ENCODE measurements around the gene GDF2. TPM values are rescaled to one million over a fixed set of nuclear protein-coding genes. Genes with fewer than 3 reads are reported as not detected.

The GDF2 gene
- total and polyA plus RNA-seq, 10 of the 15 experiments (the other 5 are each of a cell fraction or from before 2014, with no cell fraction given), result not detected

GRCh38 chr10:47300429-47300931 is 21.8 kb upstream of the GDF2 start:
- Histone ChIP-seq H3K27ac (ENCODE audit: control insufficient read depth, insufficient read depth) (no peak overlapping the region), H3K4me2 (ENCODE audit: control insufficient read depth, insufficient read depth) (no peak overlapping the region), H3K4me1 (ENCODE audit: control insufficient read depth, insufficient read depth, low read length) (no peaks in the 10 kb centered on the region), H3K4me3 (no peak overlapping the region), H2AFZ (ENCODE audit: control insufficient read depth, low read depth, low read length) (no peak overlapping the region), H4K20me1 (ENCODE audit: control insufficient read depth, insufficient read depth) (no peaks in the 10 kb centered on the region), H3K9ac (ENCODE audit: control insufficient read depth, insufficient read depth, low read length) (no peak overlapping the region), H3K79me2 (ENCODE audit: control insufficient read depth, insufficient read depth, low read length) (no peaks in the 10 kb centered on the region), H3K27me3 (replicated peaks in 1 of 2; ENCODE audit: control insufficient read depth in 2 of 2, insufficient read depth in 2 of 2, low read length in 1 of 2) (peaks cover 3 to 9% of the 10 kb centered on the region in 2 experiments; a peak in 3 of 4 replicates), H3K36me3 (ENCODE audit: control insufficient read depth in 2 of 2, insufficient read depth in 2 of 2, low read length in 1 of 2) (no peaks in the 10 kb centered on the region), H3K9me3 (replicated peaks; ENCODE audit: control insufficient read depth, insufficient read depth, low read length) (no peaks in the 10 kb centered on the region)
- WGBS (ENCODE audit: insufficient coverage, insufficient replicate concordance, low lambda C conversion rate, missing lambda C conversion rate), result 33% methylated on average over 49 of the region's 57 CpGs
- BruUV-seq (replicated peaks), result no TSS peak
- CTCF ChIA-PET, result no interaction called here
- SMC1A ChIA-PET (ENCODE audit: uncharacterized antibody, unreplicated experiment), result no interaction called here
- ATAC-seq (no peak), FAIRE-seq (no peak), DNase-seq (ENCODE audit: low read depth, low spot score) (no peak)
- POLR2A ChIA-PET, result no interaction called here
- in situ Hi-C loops (cut with MboI), result no loop called here
- no peak for TF ChIP-seq RAD51 (IDR thresholded peaks at IDR 0.05)
- intact Hi-C loops (cut with micrococcal nuclease; ENCODE audit: unreplicated experiment), result no loop called here
- RAD21 ChIA-PET (ENCODE audit: unreplicated experiment), result no interaction called here

GRCh38 chr10:47301833-47302232 is 20.4 kb upstream of the GDF2 start:
- H3K79me2 ChIP-seq (ENCODE audit: control insufficient read depth, insufficient read depth, low read length), result no peaks in the 10 kb centered on the region
- ChIA-PET SMC1A (ENCODE audit: uncharacterized antibody, unreplicated experiment) (no interaction called here), POLR2A (no interaction called here), CTCF (no interaction called here), RAD21 (ENCODE audit: unreplicated experiment) (no interaction called here)
- no peak overlapping the region for H3K4me2 ChIP-seq (ENCODE audit: control insufficient read depth, insufficient read depth)
- WGBS (ENCODE audit: insufficient coverage, insufficient replicate concordance, low lambda C conversion rate, missing lambda C conversion rate), result 21% methylated on average over 2 of the region's 2 CpGs
- H3K36me3 ChIP-seq (ENCODE audit: control insufficient read depth in 2 of 2, insufficient read depth in 2 of 2, low read length in 1 of 2), result no peaks in the 10 kb centered on the region
- no peaks in the 10 kb centered on the region for H3K9me3 ChIP-seq (replicated peaks; ENCODE audit: control insufficient read depth, insufficient read depth, low read length)
- H3K4me1 ChIP-seq (ENCODE audit: control insufficient read depth, insufficient read depth, low read length), result no peaks in the 10 kb centered on the region
- in situ Hi-C loops (cut with MboI) (no loop called here), intact Hi-C loops (cut with micrococcal nuclease; ENCODE audit: unreplicated experiment) (no loop called here)
- FAIRE-seq, result no peak
- BruUV-seq (replicated peaks), result no TSS peak
- no peaks in the 10 kb centered on the region for H4K20me1 ChIP-seq (ENCODE audit: control insufficient read depth, insufficient read depth)
- ATAC-seq, result no peak
- no peak for DNase-seq (ENCODE audit: low read depth, low spot score)
- no peak overlapping the region for H3K4me3 ChIP-seq
- peaks cover 3 to 9% of the 10 kb centered on the region in 2 experiments; a peak in 3 of 4 replicates for H3K27me3 ChIP-seq (replicated peaks in 1 of 2; ENCODE audit: control insufficient read depth in 2 of 2, insufficient read depth in 2 of 2, low read length in 1 of 2)
- H2AFZ ChIP-seq (ENCODE audit: control insufficient read depth, low read depth, low read length), result no peak overlapping the region
- H3K9ac ChIP-seq (ENCODE audit: control insufficient read depth, insufficient read depth, low read length), result no peak overlapping the region
- no peak overlapping the region for H3K27ac ChIP-seq (ENCODE audit: control insufficient read depth, insufficient read depth)
- TF ChIP-seq MTA3 (IDR thresholded peaks at IDR 0.05; ENCODE audit: borderline replicate concordance, low read length), result no peak
- no peak for TF ChIP-seq CREB1 (IDR thresholded peaks at IDR 0.05; ENCODE audit: low read depth)
- no peak for TF ChIP-seq ZNF687 (IDR thresholded peaks at IDR 0.05)
- TF ChIP-seq FOS (IDR thresholded peaks at IDR 0.05; ENCODE audit: borderline replicate concordance, extremely low read depth, insufficient read length), result no peak
- no peak for TF ChIP-seq MYB (IDR thresholded peaks at IDR 0.05; ENCODE audit: borderline replicate concordance, low read depth, low read length)
- TF ChIP-seq KDM1A (IDR thresholded peaks at IDR 0.05; ENCODE audit: borderline replicate concordance), result no peak
- no peak for TF ChIP-seq NFIC (IDR thresholded peaks at IDR 0.05; ENCODE audit: low read depth, low read length)
- no peak for TF ChIP-seq ZBTB11 (CRISPR knock-in tag; IDR thresholded peaks at IDR 0.05)

Data from GM12878 (cell line).